WTC11 (cell line): Measurements from ENCODE around the gene ARHGAP15. TPM values are rescaled to one million over a fixed set of nuclear protein-coding genes. Genes with fewer than 3 reads are reported as not detected.

Experiments
- ATAC-seq: fragments of 200-7000 bp; cut with Tn5 transposase; 2 replicates; pipeline ENCODE4 v1.10.0; 2021; ENCODE audit warnings: mild to moderate bottlenecking, moderate library complexity
- CTCF ChIA-PET: fragments of 300-600 bp; sonication (Branson Sonifier 250); formaldehyde crosslinking; loops from one replicate; lab custom pipeline; 2021; ENCODE audit warnings: antibody characterized with exemption; lab: Charles Lee
- POLR2A ChIA-PET: fragments of 350-600 bp; sonication (Branson Sonifier 250); formaldehyde crosslinking; loops from one replicate; lab custom pipeline; 2021; ENCODE audit warnings: antibody characterized with exemption; lab: Charles Lee
- DNase-seq: peaks from one replicate; pipeline ENCODE4 v3.0.0; 2021; ENCODE audit warnings: low spot score
- H3K27ac Mint-ChIP-seq: 2 replicates; pipeline ENCODE4 v1.8.0; 2021; ENCODE audit warnings: mixed read lengths
- H3K27me3 Mint-ChIP-seq: 2 replicates; pipeline ENCODE4 v1.8.0; 2021; ENCODE audit warnings: low read depth, mild to moderate bottlenecking, moderate library complexity, mixed read lengths
- H3K36me3 Mint-ChIP-seq: 2 replicates; pipeline ENCODE4 v1.8.0; 2021; ENCODE audit warnings: mixed read lengths
- H3K4me1 Mint-ChIP-seq: 2 replicates; pipeline ENCODE4 v1.8.0; 2022; ENCODE audit warnings: mixed read lengths
- H3K4me3 Mint-ChIP-seq: 2 replicates; pipeline ENCODE4 v1.8.0; 2021; ENCODE audit warnings: mild to moderate bottlenecking, moderate library complexity, mixed read lengths
- H3K9me3 Mint-ChIP-seq: 2 replicates; pipeline ENCODE4 v1.8.0; 2021; ENCODE audit warnings: mixed read lengths
- CREM ChIP-seq: sonication (generic); formaldehyde crosslinking; IDR thresholded peaks from 2 replicates; pipeline ENCODE4 v1.8.1; 2022; ENCODE audit warnings: mild to moderate bottlenecking, missing genetic modification reagents, moderate library complexity
- FOXJ3 ChIP-seq: sonication (generic); formaldehyde crosslinking; IDR thresholded peaks from 2 replicates; pipeline ENCODE4 v1.9.0; 2021; ENCODE audit warnings: missing genetic modification reagents, mild to moderate bottlenecking, borderline replicate concordance
- FOXP1 ChIP-seq: sonication (generic); formaldehyde crosslinking; IDR thresholded peaks from 2 replicates; pipeline ENCODE4 v1.8.0; 2022; ENCODE audit warnings: missing genetic modification reagents, mild to moderate bottlenecking, moderate library complexity, borderline replicate concordance
- IRF2 ChIP-seq: sonication (generic); formaldehyde crosslinking; IDR thresholded peaks from 2 replicates; pipeline ENCODE4 v1.8.0; 2022; ENCODE audit warnings: low read depth, missing genetic modification reagents, borderline replicate concordance
- JAZF1 ChIP-seq: fragments of 250-450 bp; sonication (Bioruptor Pico); IDR thresholded peaks from 2 replicates; pipeline ENCODE4 v1.9.0; 2021; ENCODE audit warnings: moderate library complexity, mild to moderate bottlenecking, inconsistent platforms
- KAT7 ChIP-seq: sonication (generic); formaldehyde crosslinking; IDR thresholded peaks from 2 replicates; pipeline ENCODE4 v1.8.1; 2023; ENCODE audit warnings: missing genetic modification reagents, mild to moderate bottlenecking, borderline replicate concordance
- MYBL2 ChIP-seq: sonication (generic); formaldehyde crosslinking; IDR thresholded peaks from 2 replicates; pipeline ENCODE4 v1.8.1; 2023; ENCODE audit warnings: mild to moderate bottlenecking, moderate library complexity, missing genetic modification reagents
- NR1H2 ChIP-seq: sonication (generic); formaldehyde crosslinking; IDR thresholded peaks from 2 replicates; pipeline ENCODE4 v1.9.0; 2021; ENCODE audit warnings: mild to moderate bottlenecking, moderate library complexity, missing genetic modification reagents
- NR2C2 ChIP-seq: sonication (generic); formaldehyde crosslinking; IDR thresholded peaks from 2 replicates; pipeline ENCODE4 v1.8.0; 2022; ENCODE audit warnings: mild to moderate bottlenecking, missing genetic modification reagents
- OVOL2 ChIP-seq: fragments of 250-450 bp; sonication (Bioruptor Pico); IDR thresholded peaks from 2 replicates; pipeline ENCODE4 v1.9.0; 2021; ENCODE audit warnings: mild to moderate bottlenecking, borderline replicate concordance
- PRRX2 ChIP-seq: fragments of 250-450 bp; sonication (Bioruptor Pico); IDR thresholded peaks from 2 replicates; pipeline ENCODE4 v1.8.0; 2021; ENCODE audit warnings: mild to moderate bottlenecking
- RELA ChIP-seq: sonication (generic); formaldehyde crosslinking; IDR thresholded peaks from 2 replicates; pipeline ENCODE4 v1.8.1; 2022; ENCODE audit warnings: missing genetic modification reagents, mild to moderate bottlenecking, borderline replicate concordance
- ZBTB21 ChIP-seq: sonication (generic); formaldehyde crosslinking; IDR thresholded peaks from 2 replicates; pipeline ENCODE4 v1.8.1; 2023; ENCODE audit warnings: mild to moderate bottlenecking, missing genetic modification reagents, borderline replicate concordance
- total RNA-seq: library from RNA; stranded (reverse); gene quantifications from 3 replicates; pipeline ENCODE4 v1.2.3, GENCODE V29; 2021
- TF ChIP-seq, protein P1 (sequence below): sonication (generic); formaldehyde crosslinking; IDR thresholded peaks from 2 replicates; pipeline ENCODE4 v1.8.1; 2023; ENCODE audit warnings: mild to moderate bottlenecking, missing genetic modification reagents, borderline replicate concordance
- TF ChIP-seq, protein P2 (sequence below): sonication (generic); formaldehyde crosslinking; IDR thresholded peaks from 2 replicates; pipeline ENCODE4 v1.8.0; 2022; ENCODE audit warnings: mild to moderate bottlenecking, missing genetic modification reagents
- TF ChIP-seq, protein P3 (sequence below): fragments of 250-450 bp; sonication (Bioruptor Pico); IDR thresholded peaks from 2 replicates; pipeline ENCODE4 v1.9.0; 2021; ENCODE audit warnings: mild to moderate bottlenecking
- TF ChIP-seq, protein P4 (sequence below): sonication (generic); formaldehyde crosslinking; IDR thresholded peaks from 2 replicates; pipeline ENCODE4 v1.8.0; 2022; ENCODE audit warnings: mild to moderate bottlenecking, missing genetic modification reagents
- TF ChIP-seq, protein P5 (sequence below): sonication (generic); formaldehyde crosslinking; IDR thresholded peaks from 2 replicates; pipeline ENCODE4 v1.8.1; 2023; ENCODE audit warnings: mild to moderate bottlenecking, missing genetic modification reagents
- TF ChIP-seq, protein P6 (sequence below): sonication (generic); formaldehyde crosslinking; IDR thresholded peaks from 2 replicates; pipeline ENCODE4 v1.8.1; 2022; ENCODE audit warnings: mild to moderate bottlenecking, missing genetic modification reagents, moderate library complexity, borderline replicate concordance

Gene ARHGAP15
- total RNA-seq, 1 experiment from 2014 or later: 0.28 TPM

DNA sequence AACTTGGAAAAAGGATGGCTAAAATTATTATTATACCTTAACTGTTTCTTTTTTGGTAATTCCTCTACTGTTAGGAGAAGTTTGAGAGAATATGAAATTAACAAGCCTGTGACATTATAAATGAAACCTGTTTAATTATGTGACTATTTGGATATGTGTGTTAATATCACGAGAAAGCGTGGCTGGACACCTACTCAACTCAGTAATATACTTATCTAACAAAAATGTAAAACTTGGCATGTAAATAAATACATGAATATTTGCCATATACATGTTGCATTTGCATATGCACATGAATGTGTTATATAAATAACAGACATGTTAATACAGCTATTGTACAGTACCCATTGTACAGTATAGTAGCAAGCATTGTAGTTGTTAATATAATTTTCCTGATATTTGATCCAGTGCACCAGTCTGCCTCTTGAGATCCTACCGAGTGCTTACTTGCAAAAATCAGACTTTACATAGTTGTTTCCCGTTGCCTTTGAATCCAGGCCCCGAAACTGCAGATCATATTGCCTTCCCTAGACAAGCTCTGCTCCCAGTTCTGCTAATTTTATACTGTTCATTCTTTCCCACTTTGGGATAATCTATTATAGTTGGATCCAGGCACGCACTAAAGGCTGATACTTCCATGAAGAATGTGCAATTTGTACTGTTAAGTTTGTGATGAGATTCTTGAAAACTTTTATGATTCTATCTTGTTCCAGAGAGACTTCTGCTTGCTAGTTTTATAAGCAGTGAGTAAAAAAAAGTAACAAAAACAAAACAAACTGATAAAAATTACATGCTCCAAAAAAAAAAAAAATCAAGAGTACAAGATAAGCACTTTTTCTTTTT, 395.6 kb downstream of the ARHGAP15 start:
- no peaks in the 10 kb centered on the region for H3K27me3 Mint-ChIP-seq
- POLR2A ChIA-PET: no interaction called here
- no peak overlapping the region for H3K4me3 Mint-ChIP-seq
- H3K36me3 Mint-ChIP-seq: no peaks in the 10 kb centered on the region
- H3K9me3 Mint-ChIP-seq: no peaks in the 10 kb centered on the region
- TF ChIP-seq FOXJ3 (CRISPR knock-in tag) (no peak), ZBTB21 (CRISPR knock-in tag) (no peak), MYBL2 (CRISPR knock-in tag) (no peak), OVOL2 (CRISPR knock-in tag) (no peak), CREM (no peak), IRF2 (no peak), FOXP1 (CRISPR knock-in tag) (no peak), PRRX2 (no peak), KAT7 (no peak), NR2C2 (CRISPR knock-in tag) (no peak), NR1H2 (CRISPR knock-in tag) (no peak), RELA (CRISPR knock-in tag) (no peak), JAZF1 (no peak)
- TF ChIP-seq, protein P1, sequence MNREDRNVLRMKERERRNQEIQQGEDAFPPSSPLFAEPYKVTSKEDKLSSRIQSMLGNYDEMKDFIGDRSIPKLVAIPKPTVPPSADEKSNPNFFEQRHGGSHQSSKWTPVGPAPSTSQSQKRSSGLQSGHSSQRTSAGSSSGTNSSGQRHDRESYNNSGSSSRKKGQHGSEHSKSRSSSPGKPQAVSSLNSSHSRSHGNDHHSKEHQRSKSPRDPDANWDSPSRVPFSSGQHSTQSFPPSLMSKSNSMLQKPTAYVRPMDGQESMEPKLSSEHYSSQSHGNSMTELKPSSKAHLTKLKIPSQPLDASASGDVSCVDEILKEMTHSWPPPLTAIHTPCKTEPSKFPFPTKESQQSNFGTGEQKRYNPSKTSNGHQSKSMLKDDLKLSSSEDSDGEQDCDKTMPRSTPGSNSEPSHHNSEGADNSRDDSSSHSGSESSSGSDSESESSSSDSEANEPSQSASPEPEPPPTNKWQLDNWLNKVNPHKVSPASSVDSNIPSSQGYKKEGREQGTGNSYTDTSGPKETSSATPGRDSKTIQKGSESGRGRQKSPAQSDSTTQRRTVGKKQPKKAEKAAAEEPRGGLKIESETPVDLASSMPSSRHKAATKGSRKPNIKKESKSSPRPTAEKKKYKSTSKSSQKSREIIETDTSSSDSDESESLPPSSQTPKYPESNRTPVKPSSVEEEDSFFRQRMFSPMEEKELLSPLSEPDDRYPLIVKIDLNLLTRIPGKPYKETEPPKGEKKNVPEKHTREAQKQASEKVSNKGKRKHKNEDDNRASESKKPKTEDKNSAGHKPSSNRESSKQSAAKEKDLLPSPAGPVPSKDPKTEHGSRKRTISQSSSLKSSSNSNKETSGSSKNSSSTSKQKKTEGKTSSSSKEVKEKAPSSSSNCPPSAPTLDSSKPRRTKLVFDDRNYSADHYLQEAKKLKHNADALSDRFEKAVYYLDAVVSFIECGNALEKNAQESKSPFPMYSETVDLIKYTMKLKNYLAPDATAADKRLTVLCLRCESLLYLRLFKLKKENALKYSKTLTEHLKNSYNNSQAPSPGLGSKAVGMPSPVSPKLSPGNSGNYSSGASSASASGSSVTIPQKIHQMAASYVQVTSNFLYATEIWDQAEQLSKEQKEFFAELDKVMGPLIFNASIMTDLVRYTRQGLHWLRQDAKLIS (CRISPR knock-in tag): no peak
- TF ChIP-seq, protein P2, sequence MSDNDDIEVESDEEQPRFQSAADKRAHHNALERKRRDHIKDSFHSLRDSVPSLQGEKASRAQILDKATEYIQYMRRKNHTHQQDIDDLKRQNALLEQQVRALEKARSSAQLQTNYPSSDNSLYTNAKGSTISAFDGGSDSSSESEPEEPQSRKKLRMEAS: no peak
- TF ChIP-seq, protein P3, sequence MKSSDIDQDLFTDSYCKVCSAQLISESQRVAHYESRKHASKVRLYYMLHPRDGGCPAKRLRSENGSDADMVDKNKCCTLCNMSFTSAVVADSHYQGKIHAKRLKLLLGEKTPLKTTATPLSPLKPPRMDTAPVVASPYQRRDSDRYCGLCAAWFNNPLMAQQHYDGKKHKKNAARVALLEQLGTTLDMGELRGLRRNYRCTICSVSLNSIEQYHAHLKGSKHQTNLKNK (CRISPR knock-in tag): no peak
- TF ChIP-seq, protein P4, sequence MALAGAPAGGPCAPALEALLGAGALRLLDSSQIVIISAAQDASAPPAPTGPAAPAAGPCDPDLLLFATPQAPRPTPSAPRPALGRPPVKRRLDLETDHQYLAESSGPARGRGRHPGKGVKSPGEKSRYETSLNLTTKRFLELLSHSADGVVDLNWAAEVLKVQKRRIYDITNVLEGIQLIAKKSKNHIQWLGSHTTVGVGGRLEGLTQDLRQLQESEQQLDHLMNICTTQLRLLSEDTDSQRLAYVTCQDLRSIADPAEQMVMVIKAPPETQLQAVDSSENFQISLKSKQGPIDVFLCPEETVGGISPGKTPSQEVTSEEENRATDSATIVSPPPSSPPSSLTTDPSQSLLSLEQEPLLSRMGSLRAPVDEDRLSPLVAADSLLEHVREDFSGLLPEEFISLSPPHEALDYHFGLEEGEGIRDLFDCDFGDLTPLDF (CRISPR knock-in tag): no peak
- TF ChIP-seq, protein P5, sequence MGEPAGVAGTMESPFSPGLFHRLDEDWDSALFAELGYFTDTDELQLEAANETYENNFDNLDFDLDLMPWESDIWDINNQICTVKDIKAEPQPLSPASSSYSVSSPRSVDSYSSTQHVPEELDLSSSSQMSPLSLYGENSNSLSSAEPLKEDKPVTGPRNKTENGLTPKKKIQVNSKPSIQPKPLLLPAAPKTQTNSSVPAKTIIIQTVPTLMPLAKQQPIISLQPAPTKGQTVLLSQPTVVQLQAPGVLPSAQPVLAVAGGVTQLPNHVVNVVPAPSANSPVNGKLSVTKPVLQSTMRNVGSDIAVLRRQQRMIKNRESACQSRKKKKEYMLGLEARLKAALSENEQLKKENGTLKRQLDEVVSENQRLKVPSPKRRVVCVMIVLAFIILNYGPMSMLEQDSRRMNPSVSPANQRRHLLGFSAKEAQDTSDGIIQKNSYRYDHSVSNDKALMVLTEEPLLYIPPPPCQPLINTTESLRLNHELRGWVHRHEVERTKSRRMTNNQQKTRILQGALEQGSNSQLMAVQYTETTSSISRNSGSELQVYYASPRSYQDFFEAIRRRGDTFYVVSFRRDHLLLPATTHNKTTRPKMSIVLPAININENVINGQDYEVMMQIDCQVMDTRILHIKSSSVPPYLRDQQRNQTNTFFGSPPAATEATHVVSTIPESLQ (CRISPR knock-in tag): no peak
- TF ChIP-seq, protein P6, sequence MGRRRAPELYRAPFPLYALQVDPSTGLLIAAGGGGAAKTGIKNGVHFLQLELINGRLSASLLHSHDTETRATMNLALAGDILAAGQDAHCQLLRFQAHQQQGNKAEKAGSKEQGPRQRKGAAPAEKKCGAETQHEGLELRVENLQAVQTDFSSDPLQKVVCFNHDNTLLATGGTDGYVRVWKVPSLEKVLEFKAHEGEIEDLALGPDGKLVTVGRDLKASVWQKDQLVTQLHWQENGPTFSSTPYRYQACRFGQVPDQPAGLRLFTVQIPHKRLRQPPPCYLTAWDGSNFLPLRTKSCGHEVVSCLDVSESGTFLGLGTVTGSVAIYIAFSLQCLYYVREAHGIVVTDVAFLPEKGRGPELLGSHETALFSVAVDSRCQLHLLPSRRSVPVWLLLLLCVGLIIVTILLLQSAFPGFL (CRISPR knock-in tag): no peak
- TF ChIP-seq, all 79 proteins: peak for 0
- Mint-ChIP-seq H3K27ac (no peak overlapping the region), H3K4me1 (peaks cover 15% of the 10 kb centered on the region)
- CTCF ChIA-PET: no interaction called here
- ATAC-seq (no peak), DNase-seq (no peak)
